ENCODE data around the gene TFE3.
A peak's percentile ranks its signal among the peaks of the same experiment; 100 is the strongest.

TFE3 gene

DNA sequence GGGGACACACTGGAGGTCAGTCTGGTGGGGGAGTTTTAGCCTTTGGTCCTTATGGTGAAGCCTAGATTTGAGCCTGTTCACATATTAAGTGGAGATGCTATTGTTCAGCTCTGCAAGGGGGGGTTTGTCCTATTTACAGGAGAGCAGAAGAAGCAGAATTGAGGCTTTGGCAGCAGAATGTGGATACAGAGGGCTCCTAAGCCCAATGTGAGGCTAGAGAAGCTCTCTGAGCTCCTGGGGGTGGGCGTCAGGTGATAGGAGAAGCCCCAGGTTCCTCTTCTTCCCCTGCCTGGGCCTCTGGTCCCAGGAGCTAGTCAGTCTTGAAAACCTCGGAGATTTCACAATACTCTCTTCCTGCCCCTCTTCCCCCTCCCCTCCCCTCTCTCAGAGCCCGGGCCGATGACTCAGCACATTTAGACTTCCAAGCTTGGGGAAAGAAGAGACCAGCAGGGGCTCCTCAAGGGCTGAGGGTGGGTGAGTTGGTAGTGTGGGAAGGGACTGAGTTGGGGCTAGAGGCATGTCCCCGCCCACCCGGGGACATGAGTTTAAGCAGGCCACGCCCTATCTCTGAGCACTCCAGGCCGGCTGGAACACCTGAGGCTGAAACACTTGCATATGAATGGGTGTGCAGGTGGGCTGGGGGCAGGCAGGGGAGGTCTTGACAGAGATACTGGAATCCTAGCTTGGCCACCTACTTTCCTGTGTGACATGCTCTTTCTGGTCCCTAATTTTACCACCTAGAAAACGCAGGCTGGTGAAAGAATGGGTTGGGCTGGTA is 3.4 kb downstream of the TFE3 start:
- Histone ChIP-seq H3K4me1 (ENCODE audit: control insufficient read depth, low read length) (peaks cover 31% of the 10 kb centered on the region), H3K79me2 (ENCODE audit: control insufficient read depth, low read length) (peaks cover 14% of the 10 kb centered on the region), H3K27me3 (ENCODE audit: control insufficient read depth, low read length) (no peaks in the 10 kb centered on the region), H3K9me2 (replicated peaks; ENCODE audit: control insufficient read depth, low read length) (no peaks in the 10 kb centered on the region), H3K4me3 (ENCODE audit: low read length) (peak overlapping the region; percentile 22; the same call in 1 of the 2 replicates), H3K27ac (ENCODE audit: low read depth, low read length) (no peak overlapping the region), H3K9me3 (ENCODE audit: control insufficient read depth, insufficient read depth, low read length) (no peaks in the 10 kb centered on the region), H3K36me3 (ENCODE audit: control insufficient read depth, low read length) (peaks cover 18% of the 10 kb centered on the region), H3K4me2 (ENCODE audit: low read length) (peak overlapping the region; percentile 54), H4K20me1 (ENCODE audit: control insufficient read depth, insufficient read depth, low read depth, low read length) (no peaks in the 10 kb centered on the region), H3F3A (ENCODE audit: control insufficient read depth, insufficient read depth) (no peaks in the 10 kb centered on the region)
- TF ChIP-seq, protein P1, sequence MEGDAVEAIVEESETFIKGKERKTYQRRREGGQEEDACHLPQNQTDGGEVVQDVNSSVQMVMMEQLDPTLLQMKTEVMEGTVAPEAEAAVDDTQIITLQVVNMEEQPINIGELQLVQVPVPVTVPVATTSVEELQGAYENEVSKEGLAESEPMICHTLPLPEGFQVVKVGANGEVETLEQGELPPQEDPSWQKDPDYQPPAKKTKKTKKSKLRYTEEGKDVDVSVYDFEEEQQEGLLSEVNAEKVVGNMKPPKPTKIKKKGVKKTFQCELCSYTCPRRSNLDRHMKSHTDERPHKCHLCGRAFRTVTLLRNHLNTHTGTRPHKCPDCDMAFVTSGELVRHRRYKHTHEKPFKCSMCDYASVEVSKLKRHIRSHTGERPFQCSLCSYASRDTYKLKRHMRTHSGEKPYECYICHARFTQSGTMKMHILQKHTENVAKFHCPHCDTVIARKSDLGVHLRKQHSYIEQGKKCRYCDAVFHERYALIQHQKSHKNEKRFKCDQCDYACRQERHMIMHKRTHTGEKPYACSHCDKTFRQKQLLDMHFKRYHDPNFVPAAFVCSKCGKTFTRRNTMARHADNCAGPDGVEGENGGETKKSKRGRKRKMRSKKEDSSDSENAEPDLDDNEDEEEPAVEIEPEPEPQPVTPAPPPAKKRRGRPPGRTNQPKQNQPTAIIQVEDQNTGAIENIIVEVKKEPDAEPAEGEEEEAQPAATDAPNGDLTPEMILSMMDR (IDR thresholded peaks at IDR 0.05; ENCODE audit: low read depth, low read length, poor library complexity, severe bottlenecking), result no peak
- TF ChIP-seq EZH2phosphoT487 (IDR thresholded peaks at IDR 0.05; ENCODE audit: borderline replicate concordance, low read length), result no peak

DNA sequence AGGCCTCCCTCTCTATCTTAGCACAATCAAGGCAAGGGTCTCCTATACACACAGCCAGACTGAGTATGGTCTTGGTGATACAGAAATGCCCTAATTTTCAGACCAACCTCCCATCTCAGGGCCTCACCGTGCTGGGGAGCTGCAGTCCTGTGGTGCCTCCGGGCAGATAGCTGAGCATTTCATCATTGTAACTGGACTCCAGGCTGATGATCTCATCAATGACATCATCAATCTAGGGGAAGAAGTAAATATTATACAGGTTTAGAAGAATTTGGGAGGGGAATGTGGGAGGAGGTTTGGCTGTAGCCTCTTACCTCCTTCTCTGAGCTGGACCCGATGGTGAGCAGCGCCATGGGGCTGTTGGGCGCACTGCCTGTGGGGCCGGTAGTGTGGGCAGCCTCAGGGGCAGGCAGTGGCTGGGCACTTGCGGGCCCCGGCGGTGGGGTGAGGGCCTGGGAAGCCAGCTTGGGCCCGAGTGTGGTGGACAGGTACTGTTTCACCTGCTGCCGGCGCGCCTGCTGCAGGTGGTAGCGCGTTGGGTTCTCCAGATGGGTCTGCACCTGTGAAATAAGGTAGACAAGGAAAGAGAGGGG is 5.2 kb downstream of the TFE3 start:
- H3K4me1 ChIP-seq (ENCODE audit: control insufficient read depth, low read length), result peaks cover 25% of the 10 kb centered on the region
- no peak overlapping the region for H3K4me2 ChIP-seq (ENCODE audit: low read length)
- H3K4me3 ChIP-seq (ENCODE audit: low read length), result no peak overlapping the region
- no peaks in the 10 kb centered on the region for H3K9me2 ChIP-seq (replicated peaks; ENCODE audit: control insufficient read depth, low read length)
- no peaks in the 10 kb centered on the region for H4K20me1 ChIP-seq (ENCODE audit: control insufficient read depth, insufficient read depth, low read depth, low read length)
- TF ChIP-seq, protein P1 (IDR thresholded peaks at IDR 0.05; ENCODE audit: low read depth, low read length, poor library complexity, severe bottlenecking), result no peak
- TF ChIP-seq EZH2phosphoT487 (IDR thresholded peaks at IDR 0.05; ENCODE audit: borderline replicate concordance, low read length), result no peak
- peaks cover 22% of the 10 kb centered on the region for H3K36me3 ChIP-seq (ENCODE audit: control insufficient read depth, low read length)
- H3K9me3 ChIP-seq (ENCODE audit: control insufficient read depth, insufficient read depth, low read length), result no peaks in the 10 kb centered on the region
- H3K27me3 ChIP-seq (ENCODE audit: control insufficient read depth, low read length), result no peaks in the 10 kb centered on the region
- no peak overlapping the region for H3K27ac ChIP-seq (ENCODE audit: low read depth, low read length)
- no peaks in the 10 kb centered on the region for H3F3A ChIP-seq (ENCODE audit: control insufficient read depth, insufficient read depth)
- peaks cover 14% of the 10 kb centered on the region for H3K79me2 ChIP-seq (ENCODE audit: control insufficient read depth, low read length)

DNA sequence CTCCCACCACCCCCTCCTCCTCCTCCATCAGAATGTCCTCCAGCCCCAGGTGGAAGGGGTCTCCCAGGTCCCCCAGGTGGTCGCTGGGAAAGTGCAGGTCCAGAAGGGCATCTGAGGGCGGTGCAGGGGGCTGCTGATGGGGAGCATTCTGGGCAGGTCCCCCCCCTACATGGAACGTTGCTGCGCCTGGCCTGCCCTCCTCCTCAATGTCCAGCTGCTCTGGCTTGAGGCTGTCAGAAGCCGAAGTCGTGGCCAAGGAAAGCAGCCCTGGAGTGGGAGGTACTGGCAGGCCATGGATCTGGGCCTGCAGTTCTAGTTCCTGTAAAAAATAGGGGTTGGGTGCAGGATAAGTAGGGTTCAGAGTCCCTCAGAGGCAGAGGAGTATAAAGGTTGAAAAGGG is 12.9 kb downstream of the TFE3 start:
- Histone ChIP-seq H4K20me1 (ENCODE audit: control insufficient read depth, insufficient read depth, low read depth, low read length) (no peaks in the 10 kb centered on the region), H3F3A (ENCODE audit: control insufficient read depth, insufficient read depth) (no peaks in the 10 kb centered on the region), H3K9me3 (ENCODE audit: control insufficient read depth, insufficient read depth, low read length) (no peaks in the 10 kb centered on the region), H3K27me3 (ENCODE audit: control insufficient read depth, low read length) (no peaks in the 10 kb centered on the region), H3K36me3 (ENCODE audit: control insufficient read depth, low read length) (peaks cover 3% of the 10 kb centered on the region), H3K4me2 (ENCODE audit: low read length) (no peak overlapping the region), H3K4me1 (ENCODE audit: control insufficient read depth, low read length) (no peaks in the 10 kb centered on the region), H3K27ac (ENCODE audit: low read depth, low read length) (no peak overlapping the region), H3K79me2 (ENCODE audit: control insufficient read depth, low read length) (no peaks in the 10 kb centered on the region), H3K4me3 (ENCODE audit: low read length) (no peak overlapping the region), H3K9me2 (replicated peaks; ENCODE audit: control insufficient read depth, low read length) (no peaks in the 10 kb centered on the region)
- TF ChIP-seq, protein P1 (IDR thresholded peaks at IDR 0.05; ENCODE audit: low read depth, low read length, poor library complexity, severe bottlenecking), result no peak
- no peak for TF ChIP-seq EZH2phosphoT487 (IDR thresholded peaks at IDR 0.05; ENCODE audit: borderline replicate concordance, low read length)

Measured in DOHH2 (cell line).